CD4-positive, alpha-beta T cell treated with Interleukin-12 subunit alpha and Interleukin-12 subunit beta, for 1 hour (primary cell): ENCODE results near the gene DIAPH1.
A peak's percentile ranks its signal among the peaks of the same experiment; 100 is the strongest.

Source experiments
- DNase-seq: peaks from one replicate; pipeline ENCODE4 v3.0.0-alpha.2; 2020

DIAPH1 gene

GRCh38 chr5:141609044-141609443 is 9.8 kb downstream of the DIAPH1 start:
- DNase-seq = no peak

GRCh38 chr5:141608557-141608956 is 10.2 kb downstream of the DIAPH1 start:
- no peak for DNase-seq

GRCh38 chr5:141608046-141608445 is 10.8 kb downstream of the DIAPH1 start:
- DNase-seq = no peak

- peak; percentile 87 for DNase-seq
These were observed 13.1 kb downstream of the DIAPH1 start for GRCh38 chr5:141605523-141606277.

DNA sequence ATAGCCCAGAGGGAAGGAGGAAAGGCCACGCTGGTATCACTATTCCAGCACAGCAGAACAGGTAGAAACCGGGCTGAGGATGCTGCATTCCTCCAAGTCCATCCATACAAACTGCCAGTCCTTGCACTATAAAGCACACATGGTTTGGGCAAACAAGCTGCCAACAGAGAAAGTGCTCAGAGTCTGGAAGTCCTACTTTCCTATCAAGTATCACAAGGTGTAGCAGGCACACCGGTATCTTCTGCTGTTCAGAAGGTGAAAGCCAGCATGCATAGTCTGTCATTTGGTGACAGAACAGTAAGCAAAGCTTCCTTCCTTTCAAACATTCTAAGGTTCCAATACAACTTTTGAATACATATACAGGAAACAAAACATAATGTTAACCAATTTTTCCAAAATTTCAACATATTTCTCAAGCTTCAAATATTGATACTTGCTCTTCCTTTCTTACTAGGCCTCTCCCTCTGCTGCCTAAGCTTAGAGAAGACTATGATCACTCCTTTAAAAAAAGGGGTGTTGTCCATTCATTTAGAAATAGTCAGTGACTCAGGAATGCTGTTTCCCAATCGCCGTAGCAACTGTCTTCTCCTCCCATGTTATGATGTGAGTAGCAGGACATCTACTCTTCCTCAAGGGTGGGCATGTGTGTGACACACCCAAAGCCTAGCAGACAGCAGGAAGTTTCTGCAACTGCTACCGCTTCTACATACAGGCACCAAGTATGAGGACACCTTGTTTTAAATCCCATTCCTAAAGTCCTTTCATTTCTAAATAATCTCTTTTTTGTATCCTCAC is 14.7 kb downstream of the DIAPH1 start:
- DNase-seq = peak; percentile 49

GRCh38 chr5:141602606-141603005 is 16.2 kb downstream of the DIAPH1 start:
- no peak for DNase-seq

DNA sequence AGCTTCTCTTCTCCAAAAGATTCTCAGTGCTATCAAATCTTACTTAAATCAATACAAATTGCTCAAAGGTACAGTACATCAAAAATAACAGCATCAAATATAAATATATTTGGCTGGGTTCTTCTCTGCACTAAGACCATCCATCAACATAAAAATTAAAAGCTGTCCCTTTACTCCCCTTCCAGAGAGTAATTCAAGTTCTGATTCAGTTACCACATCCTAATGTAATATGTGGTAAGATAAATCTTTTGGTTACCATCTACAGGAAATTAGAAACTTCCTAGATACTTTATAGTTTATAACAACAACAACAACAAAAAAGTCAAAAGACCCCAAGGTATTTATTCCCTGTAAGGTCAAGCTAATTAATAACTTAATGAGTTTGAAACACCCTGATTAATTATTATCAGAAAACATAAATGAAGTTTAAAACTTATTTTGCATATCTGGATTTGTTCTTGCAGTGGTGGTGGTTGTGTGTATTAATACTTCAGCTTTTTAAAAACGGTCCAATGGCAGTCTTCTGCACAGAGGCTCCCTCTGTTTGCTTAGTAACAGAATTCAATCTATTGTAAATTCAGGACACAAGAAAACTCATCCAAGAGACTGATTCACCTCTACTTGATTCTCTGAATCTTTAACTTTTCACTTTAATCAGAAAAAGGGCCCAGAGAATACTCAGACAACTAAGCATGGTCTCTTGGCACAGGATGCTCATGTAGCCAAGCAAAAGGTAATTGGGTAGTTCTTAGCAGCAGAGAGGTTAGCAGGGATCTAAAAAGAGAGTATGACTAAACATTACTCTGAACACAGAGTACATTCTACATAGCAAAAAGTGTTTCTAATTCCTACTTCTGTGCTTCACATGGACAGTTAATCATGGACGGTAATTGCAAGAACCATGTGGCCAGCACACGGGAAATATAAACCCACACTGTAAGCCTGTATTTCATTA is 20.1 kb downstream of the DIAPH1 start:
- DNase-seq = no peak

DNA sequence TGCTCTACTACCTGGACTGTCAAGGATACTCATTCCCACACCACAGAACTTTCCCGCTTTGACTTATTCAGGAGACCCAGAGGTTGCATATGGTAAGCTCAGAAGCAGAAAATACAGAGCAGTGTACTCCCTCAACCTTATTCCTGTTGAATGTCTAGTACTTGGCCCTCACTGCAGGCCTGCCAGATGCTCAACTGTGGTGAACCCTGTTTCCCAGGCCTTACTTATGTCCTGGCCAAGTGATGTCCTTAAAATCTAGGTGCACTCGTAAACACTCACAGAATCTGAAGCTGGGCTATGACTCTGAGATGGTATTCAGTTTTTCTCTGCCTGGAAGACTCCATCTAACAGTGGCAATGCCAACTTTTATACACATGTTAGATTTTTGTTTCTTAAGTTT is 21.0 kb downstream of the DIAPH1 start:
- DNase-seq = no peak

DNA sequence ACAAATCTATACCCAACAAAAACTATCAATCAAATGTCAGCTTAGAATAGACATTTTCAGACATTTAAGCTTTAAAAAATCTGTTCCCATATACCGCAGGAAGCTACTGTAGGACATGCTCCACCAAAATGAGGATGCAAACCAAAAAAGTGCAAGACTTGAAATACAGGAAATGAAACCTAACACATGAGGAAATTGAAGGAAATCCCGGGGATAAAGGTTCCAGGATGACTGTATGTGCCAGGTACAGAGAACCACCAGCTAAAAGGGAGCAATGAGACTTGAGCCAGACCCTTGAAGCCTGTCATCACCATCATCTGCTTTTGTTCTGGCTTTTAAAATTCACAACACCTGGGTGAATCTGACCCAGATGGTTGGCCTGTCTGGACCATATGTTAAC is 21.4 kb downstream of the DIAPH1 start:
- DNase-seq = no peak

DNA sequence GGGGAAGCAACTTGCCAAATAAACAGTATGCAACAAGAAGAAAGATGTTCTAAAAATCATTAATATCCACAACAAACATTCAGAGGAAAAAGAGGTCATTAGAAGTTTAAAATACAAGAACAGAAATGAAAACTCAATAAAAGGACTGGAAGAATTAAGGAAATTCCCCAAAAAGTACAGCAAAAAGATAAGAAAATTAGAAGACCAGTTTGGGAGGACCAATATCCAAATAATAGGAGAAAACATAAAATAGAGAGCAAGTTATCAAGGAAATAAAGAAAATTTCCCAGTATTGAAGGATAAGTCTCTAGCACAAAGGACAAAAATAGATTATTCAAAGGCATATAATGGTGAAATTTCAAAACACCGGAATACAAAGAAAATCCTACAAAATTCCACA is 21.9 kb downstream of the DIAPH1 start:
- DNase-seq = no peak

GRCh38 chr5:141590127-141590526 is 28.7 kb downstream of the DIAPH1 start:
- DNase-seq = no peak

- DNase-seq = no peak
These were observed 32.6 kb downstream of the DIAPH1 start for GRCh38 chr5:141586246-141586645.

- no peak for DNase-seq
These were observed 33.2 kb downstream of the DIAPH1 start for GRCh38 chr5:141585594-141585993.

DNA sequence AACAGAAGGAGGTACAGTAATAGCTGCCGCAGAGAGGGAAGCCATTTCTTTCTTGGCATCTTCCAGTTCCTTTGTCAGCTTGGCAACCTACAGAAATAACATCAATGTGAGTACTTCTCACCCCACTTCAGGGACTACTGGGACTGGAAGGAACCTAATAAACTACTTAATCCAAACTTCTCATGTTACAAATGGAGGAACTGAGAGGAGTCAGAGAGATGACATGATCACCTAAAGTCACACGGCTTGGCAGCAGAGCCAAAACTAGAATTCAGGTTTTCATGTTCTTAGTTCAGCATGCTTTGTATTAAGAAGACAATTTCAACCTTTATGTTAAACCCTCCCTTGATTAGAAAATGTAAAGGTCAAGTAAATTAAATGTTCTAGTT is 44.7 kb downstream of the DIAPH1 start:
- DNase-seq = no peak

GRCh38 chr5:141573489-141574121 is 45.2 kb downstream of the DIAPH1 start:
- no peak for DNase-seq

- DNase-seq = no peak
These were observed 48.1 kb downstream of the DIAPH1 start for GRCh38 chr5:141570655-141571054.

DNA sequence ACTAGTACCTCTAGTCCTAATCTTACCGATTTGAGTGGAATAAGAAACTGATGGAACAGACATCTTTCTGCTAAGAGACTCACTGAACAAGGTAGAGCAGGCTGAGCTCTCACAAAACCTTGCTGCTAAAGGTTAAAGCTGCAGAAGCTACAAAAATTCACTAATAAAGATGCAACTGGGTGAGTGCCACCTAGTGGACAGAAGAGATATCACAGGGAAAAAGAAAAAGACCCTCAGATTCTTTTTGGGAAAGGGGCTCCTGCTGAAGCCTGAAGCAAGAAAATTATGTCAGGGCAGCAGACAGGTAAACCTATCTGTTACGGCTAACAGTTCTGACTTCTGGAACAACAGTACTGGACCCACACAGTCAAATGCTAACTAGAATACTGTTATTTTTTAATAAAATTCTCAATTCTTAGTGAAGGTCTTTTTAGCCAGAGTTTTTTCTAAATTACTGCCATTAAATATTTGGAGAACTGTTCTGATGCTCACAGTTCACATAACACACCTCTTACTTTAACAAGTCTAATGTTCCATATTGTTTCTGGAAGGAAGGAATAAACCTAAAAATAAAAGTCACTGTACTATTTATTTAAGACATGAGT is 51.2 kb downstream of the DIAPH1 start:
- DNase-seq = peak; percentile 36

- DNase-seq = no peak
These were observed 52.8 kb downstream of the DIAPH1 start for GRCh38 chr5:141565826-141566570.

- peak; percentile 91 for DNase-seq
These were observed 54.5 kb downstream of the DIAPH1 start for GRCh38 chr5:141564216-141564692.

DNA sequence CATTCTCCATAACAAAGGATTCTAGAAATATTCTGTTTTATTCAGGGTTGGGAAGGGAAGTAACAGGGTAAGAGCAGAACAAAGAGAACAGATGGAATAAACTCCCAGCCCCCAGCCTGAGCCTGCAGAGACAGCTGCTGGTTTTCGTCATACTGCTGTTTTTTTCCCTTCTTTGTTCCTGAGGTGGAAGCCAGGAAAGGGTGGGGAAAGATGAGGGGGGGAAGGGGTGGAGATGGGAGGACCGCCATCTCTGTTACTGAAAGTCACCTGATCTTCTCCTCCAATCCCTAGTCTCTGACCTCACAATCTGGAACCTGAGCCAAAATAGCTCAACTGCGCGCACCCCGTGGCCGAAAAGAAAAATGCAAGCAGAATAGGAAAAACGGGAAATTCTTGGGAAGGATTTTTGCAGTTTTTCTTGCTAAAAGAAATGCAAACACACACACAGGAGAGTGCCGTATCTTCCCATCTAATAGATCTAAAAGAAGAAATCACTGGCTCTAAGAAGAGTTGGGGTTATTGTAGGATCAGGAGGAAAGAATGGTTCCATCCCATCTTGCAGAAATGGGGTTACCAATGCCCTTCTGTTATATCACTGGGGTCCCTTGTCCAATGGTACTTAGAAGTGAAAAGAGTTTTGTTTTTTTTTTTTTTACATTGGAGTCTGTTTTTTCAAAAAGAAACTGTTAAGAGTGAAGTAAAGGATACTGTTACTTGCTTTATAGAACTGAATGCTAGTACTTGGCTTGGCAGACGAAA is 57.9 kb downstream of the DIAPH1 start:
- DNase-seq = no peak

GRCh38 chr5:141560151-141560550 is 58.6 kb downstream of the DIAPH1 start:
- DNase-seq = no peak
